ELR (cell line): ENCODE results near the gene RNMT.
"Not testable (repeated sequence)": the region's sequence is repeated elsewhere in the genome, so short reads cannot be mapped to it uniquely, and the experiment has no call there.

ENCODE experiments used
- DNase-seq: peaks from one replicate; pipeline ENCODE4 v3.0.0-alpha.2; 2015; ENCODE audit warnings: low read depth

RNMT gene

GRCh38 chr18:13745696-13746095 lies 19.2 kb downstream of the RNMT start:
- no peak for DNase-seq

GRCh38 chr18:13746633-13747032 lies 20.2 kb downstream of the RNMT start:
- no peak for DNase-seq

- DNase-seq = not testable (repeated sequence)
These were observed 25.1 kb downstream of the RNMT start for GRCh38 chr18:13751599-13751998.

GRCh38 chr18:13756261-13756660 lies 29.8 kb downstream of the RNMT start:
- no peak for DNase-seq

GRCh38 chr18:13756671-13757070 lies 30.2 kb downstream of the RNMT start:
- DNase-seq = no peak

- no peak for DNase-seq
These were observed 32.1 kb downstream of the RNMT start for GRCh38 chr18:13758622-13759021.

GRCh38 chr18:13760047-13760446 lies 33.6 kb downstream of the RNMT start:
- no peak for DNase-seq

GRCh38 chr18:13762690-13763439 lies 36.4 kb downstream of the RNMT start:
- no peak for DNase-seq

GRCh38 chr18:13775058-13775457 lies 48.6 kb downstream of the RNMT start:
- no peak for DNase-seq

- no peak for DNase-seq
These were observed 64.7 kb downstream of the RNMT start for GRCh38 chr18:13791181-13791580.

- DNase-seq = no peak
These were observed 67.3 kb downstream of the RNMT start for GRCh38 chr18:13793819-13794218.

GRCh38 chr18:13796515-13796914 lies 70.0 kb downstream of the RNMT start:
- no peak for DNase-seq

- peak; percentile 4 for DNase-seq
These were observed 70.7 kb downstream of the RNMT start for GRCh38 chr18:13797157-13797611.

- DNase-seq = no peak
These were observed 72.9 kb downstream of the RNMT start for GRCh38 chr18:13799396-13799795.

- peak; percentile 49 for DNase-seq
These were observed 74.2 kb downstream of the RNMT start for GRCh38 chr18:13800505-13801259.

GRCh38 chr18:13801260-13801601 lies 74.8 kb downstream of the RNMT start:
- DNase-seq = no peak

- DNase-seq = no peak
These were observed 77.8 kb downstream of the RNMT start for GRCh38 chr18:13804305-13804704.

GRCh38 chr18:13808294-13809042 lies 82.0 kb downstream of the RNMT start:
- DNase-seq = no peak

GRCh38 chr18:13809043-13809430 lies 82.6 kb downstream of the RNMT start:
- DNase-seq = no peak

GRCh38 chr18:13809531-13810255 lies 83.2 kb downstream of the RNMT start:
- DNase-seq = no peak

GRCh38 chr18:13810950-13811485 lies 84.5 kb downstream of the RNMT start:
- no peak for DNase-seq

GRCh38 chr18:13811993-13812392 lies 85.5 kb downstream of the RNMT start:
- DNase-seq = peak; percentile 11
